C4-2B (cell line): ENCODE results near the gene CKS2.

Experiments used
- ZFX ChIP-seq: fragments of 450-650 bp; IDR thresholded peaks from 2 replicates; pipeline ENCODE4 v1.6.1; 2017
- TF ChIP-seq, protein P1 (sequence below): fragments of 450-650 bp; conservative IDR thresholded peaks from 2 replicates; pipeline ENCODE4 v1.5.1; 2017; ENCODE audit warnings: mild to moderate bottlenecking

DNA sequence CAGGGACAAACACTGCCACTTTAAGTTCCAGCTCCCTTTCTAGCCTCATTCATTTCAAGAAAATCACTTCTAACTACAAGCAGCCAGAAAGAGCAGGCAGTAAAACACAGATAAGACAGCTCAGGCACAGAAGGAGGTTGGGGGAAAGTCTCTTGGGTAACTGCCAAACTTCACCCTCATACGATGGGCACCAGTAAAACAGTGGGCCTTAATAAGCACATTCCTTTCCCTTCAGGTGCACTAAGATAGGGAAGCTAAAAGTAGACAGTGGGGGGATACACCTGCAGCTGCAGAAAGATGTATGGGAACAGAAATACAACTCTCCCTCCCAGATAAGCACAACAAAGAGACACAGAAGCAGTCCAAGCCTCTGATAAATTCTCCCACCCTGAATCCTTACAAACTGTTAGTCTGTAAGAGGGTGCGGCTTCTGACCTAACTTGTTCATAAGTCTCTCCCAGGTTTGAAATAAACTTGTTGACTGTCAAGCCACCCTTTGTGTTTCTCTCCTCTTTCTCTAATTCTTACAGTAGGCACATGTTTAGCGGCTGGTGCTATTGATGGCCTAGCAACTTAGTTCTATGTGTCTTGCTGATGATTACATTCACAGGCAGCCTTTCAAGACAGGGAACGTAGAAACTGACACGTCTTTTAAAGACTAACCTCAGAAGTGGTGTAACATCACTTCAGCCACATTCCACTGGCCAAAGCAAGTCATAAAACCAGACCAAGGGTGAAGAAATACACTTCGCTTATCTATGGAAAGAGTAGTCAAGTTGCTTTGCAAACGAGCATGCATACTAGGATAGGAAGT is 6.8 kb upstream of the CKS2 start:
- TF ChIP-seq, protein P1, sequence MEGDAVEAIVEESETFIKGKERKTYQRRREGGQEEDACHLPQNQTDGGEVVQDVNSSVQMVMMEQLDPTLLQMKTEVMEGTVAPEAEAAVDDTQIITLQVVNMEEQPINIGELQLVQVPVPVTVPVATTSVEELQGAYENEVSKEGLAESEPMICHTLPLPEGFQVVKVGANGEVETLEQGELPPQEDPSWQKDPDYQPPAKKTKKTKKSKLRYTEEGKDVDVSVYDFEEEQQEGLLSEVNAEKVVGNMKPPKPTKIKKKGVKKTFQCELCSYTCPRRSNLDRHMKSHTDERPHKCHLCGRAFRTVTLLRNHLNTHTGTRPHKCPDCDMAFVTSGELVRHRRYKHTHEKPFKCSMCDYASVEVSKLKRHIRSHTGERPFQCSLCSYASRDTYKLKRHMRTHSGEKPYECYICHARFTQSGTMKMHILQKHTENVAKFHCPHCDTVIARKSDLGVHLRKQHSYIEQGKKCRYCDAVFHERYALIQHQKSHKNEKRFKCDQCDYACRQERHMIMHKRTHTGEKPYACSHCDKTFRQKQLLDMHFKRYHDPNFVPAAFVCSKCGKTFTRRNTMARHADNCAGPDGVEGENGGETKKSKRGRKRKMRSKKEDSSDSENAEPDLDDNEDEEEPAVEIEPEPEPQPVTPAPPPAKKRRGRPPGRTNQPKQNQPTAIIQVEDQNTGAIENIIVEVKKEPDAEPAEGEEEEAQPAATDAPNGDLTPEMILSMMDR, result no peak
- TF ChIP-seq ZFX, result no peak
